Body of pancreas (tissue), 4 donors: ENCODE data around the gene PRDM7. TPM values are rescaled to one million over a fixed set of nuclear protein-coding genes. Genes with fewer than 3 reads are reported as not detected.
"Not testable (repeated sequence)": the region's sequence is repeated elsewhere in the genome, so short reads cannot be mapped to it uniquely, and the experiment has no call there.

Source experiments
- ATAC-seq: fragments of 150-250 bp; one replicate; pipeline ENCODE4 v1.9.1; 2016
- DNase-seq, 4 donors: peaks; one replicate each; pipeline ENCODE4 v3.0.0-alpha.2; 2019
- H3K27ac ChIP-seq, 4 donors: fragments of 200-600 bp; sonication (generic); 1 replicate in 3 of 4; 2 replicates in 1 of 4; pipeline versions ENCODE4 v1.5.1 to v1.6.1; 2016 to 2019; ENCODE audit warnings: mild to moderate bottlenecking in 1 of 4, mixed read lengths in 1 of 4, moderate library complexity in 1 of 4
- H3K27me3 ChIP-seq, 2 donors: fragments of 200-600 bp; sonication (generic); one replicate each; pipeline ENCODE4 v1.6.0; 2016; ENCODE audit warnings: mild to moderate bottlenecking in 1 of 2
- H3K36me3 ChIP-seq, 2 donors: fragments of 200-600 bp; sonication (generic); replicated peaks in 1 of 2; 2 replicates each; pipeline ENCODE4 v1.5.1; 2016; ENCODE audit warnings: low read depth in 2 of 2; ENCODE audit not compliant: insufficient read depth in 1 of 2
- H3K4me1 ChIP-seq: fragments of 200-600 bp; sonication (generic); one replicate; pipeline ENCODE4 v1.6.0; 2016
- H3K4me3 ChIP-seq, 2 donors: fragments of 200-600 bp; sonication (generic); 1 replicate in 1 of 2; 2 replicates in 1 of 2; pipeline ENCODE4 v1.5.1; 2016 to 2019
- H3K9me3 ChIP-seq, 3 donors: fragments of 200-600 bp; sonication (generic); 1 replicate in 2 of 3; 2 replicates in 1 of 3; pipeline ENCODE4 v1.5.1; 2016
- POLR2A ChIP-seq, 3 donors: fragments of 450-650 bp; IDR thresholded peaks; one replicate each; pipeline ENCODE4 v1.6.1; 2016; ENCODE audit warnings: antibody characterized with exemption in 3 of 3, mild to moderate bottlenecking in 2 of 3
- WGBS, 2 donors: methylation state at CpG; one replicate each; pipeline ENCODE4 v1.1.5; 2017; 5-methylcytosine and 5-hydroxymethylcytosine counted together
- intact Hi-C: fragments of 100-400 bp; cut with DNase I; formaldehyde crosslinking; loops from one replicate; pipeline ENCODE4 v1.15.1; 2023
- total RNA-seq, 2 donors: library from RNA; depleted of rRNA; stranded (reverse); fragments of >200 nt; gene quantifications; one replicate each; pipeline ENCODE4 v1.1.0, GENCODE V29; 2016
- TF ChIP-seq, protein P1 (sequence below), 7 experiments: fragments of 450-650 bp in 4 of 7; fragments of 200-600 bp in 3 of 7; sonication (generic) in 3 of 7; IDR thresholded peaks; one replicate each; pipeline ENCODE4 v1.5.1; 2016 to 2019; ENCODE audit warnings: antibody characterized with exemption in 7 of 7

The PRDM7 gene
- total RNA-seq, 2 donors from 2014 or later: not detected

DNA sequence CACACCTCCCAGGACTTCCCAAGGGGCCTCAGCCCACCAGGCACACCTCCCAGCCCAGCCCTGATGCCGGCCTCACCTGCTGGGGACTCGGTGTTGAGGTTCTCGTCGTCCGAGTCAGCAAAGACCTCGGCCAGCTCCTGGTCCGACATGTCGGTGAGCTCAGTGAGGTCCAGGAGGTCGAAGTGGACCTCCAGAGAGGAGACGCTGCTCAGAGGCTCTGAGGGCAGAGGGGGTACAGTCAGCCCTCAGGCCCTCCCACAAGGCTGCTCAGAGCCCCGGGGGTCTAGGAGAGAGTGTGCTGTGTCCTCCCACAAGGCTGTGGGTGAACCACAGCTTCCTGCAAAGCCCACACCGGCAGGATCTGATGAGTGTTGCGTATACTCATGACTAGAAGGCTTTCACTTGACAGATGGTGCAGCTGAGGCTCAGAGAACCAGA, 68.4 kb downstream of the PRDM7 start:
- Histone ChIP-seq H3K4me3 (no peak overlapping the region), H3K36me3 (no peaks in the 10 kb centered on the region), H3K27me3 (no peaks in the 10 kb centered on the region), H3K27ac (no peak overlapping the region), H3K4me1 (no peaks in the 10 kb centered on the region), H3K9me3 (no peaks in the 10 kb centered on the region)
- TF ChIP-seq, protein P1, sequence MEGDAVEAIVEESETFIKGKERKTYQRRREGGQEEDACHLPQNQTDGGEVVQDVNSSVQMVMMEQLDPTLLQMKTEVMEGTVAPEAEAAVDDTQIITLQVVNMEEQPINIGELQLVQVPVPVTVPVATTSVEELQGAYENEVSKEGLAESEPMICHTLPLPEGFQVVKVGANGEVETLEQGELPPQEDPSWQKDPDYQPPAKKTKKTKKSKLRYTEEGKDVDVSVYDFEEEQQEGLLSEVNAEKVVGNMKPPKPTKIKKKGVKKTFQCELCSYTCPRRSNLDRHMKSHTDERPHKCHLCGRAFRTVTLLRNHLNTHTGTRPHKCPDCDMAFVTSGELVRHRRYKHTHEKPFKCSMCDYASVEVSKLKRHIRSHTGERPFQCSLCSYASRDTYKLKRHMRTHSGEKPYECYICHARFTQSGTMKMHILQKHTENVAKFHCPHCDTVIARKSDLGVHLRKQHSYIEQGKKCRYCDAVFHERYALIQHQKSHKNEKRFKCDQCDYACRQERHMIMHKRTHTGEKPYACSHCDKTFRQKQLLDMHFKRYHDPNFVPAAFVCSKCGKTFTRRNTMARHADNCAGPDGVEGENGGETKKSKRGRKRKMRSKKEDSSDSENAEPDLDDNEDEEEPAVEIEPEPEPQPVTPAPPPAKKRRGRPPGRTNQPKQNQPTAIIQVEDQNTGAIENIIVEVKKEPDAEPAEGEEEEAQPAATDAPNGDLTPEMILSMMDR (IDR thresholded peaks at IDR 0.05): no peak
- TF ChIP-seq POLR2A (IDR thresholded peaks at IDR 0.05): no peak
- 79 to 100% methylated on average over 2 to 13 of the region's 13 CpGs for WGBS, 2 donors
- DNase-seq (no peak), ATAC-seq (no peak)
- intact Hi-C loops: no loop called here

DNA sequence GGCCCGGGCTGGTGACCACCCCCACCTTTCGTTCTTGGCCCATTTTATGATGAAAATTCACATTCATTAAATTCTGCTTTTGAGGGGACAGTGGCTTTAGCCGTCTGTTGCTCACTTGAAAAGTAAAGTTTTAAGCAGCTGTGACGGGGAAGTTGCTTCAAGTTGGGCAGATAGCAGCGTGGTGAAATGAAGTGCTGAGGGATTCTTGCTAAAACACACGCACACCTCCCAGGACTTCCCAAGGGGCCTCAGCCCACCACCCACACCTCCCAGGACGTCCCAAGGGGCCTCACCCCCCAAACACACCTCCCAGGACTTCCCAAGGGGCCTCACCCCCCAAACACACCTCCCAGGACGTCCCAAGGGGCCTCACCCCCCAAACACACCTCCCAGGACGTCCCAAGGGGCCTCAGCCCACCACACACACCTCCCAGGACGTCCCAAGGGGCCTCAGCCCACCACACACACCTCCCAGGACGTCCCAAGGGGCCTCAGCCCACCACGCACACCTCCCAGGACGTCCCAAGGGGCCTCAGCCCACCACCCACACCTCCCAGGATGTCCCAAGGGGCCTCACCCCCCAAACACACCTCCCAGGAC, 69.4 kb downstream of the PRDM7 start:
- intact Hi-C loops, H3K4me1 ChIP-seq, H3K27me3 ChIP-seq, H3K27ac ChIP-seq, H3K4me3 ChIP-seq, H3K9me3 ChIP-seq, H3K36me3 ChIP-seq, DNase-seq, ATAC-seq: not testable (repeated sequence)
- WGBS, 2 donors: 76% methylated on average over 11 to 13 of the region's 13 CpGs

DNA sequence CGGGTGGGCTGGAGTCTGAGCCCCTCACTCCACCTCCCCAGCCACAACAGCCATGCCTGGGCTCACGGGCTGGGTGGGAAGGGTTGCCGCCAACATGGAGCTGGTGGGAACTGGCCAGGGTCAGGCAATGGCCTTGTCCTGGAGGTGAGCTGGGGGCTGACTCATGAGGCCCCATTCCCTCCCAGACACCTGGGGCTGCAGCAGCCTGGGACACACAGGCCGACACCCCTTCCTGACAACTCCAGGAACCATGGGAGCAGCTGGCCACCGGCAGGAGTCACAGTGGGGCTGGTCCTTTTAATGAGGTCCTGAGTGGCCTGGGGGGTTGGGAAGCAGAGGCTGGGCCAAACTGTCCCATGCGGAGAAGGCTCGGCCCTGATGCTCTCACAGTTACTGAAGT, 70.1 kb downstream of the PRDM7 start:
- no peak for TF ChIP-seq POLR2A (IDR thresholded peaks at IDR 0.05)
- TF ChIP-seq, protein P1 (IDR thresholded peaks at IDR 0.05): no peak
- H3K36me3 ChIP-seq: no peaks in the 10 kb centered on the region
- DNase-seq: no peak
- ATAC-seq: no peak
- intact Hi-C loops: no loop called here
- no peaks in the 10 kb centered on the region for H3K4me1 ChIP-seq
- WGBS, 2 donors: 81 to 82% methylated on average over 2 to 7 of the region's 7 CpGs
- H3K27ac ChIP-seq: no peak overlapping the region
- no peaks in the 10 kb centered on the region for H3K27me3 ChIP-seq
- H3K9me3 ChIP-seq: no peaks in the 10 kb centered on the region
- no peak overlapping the region for H3K4me3 ChIP-seq

Other genes with a start within 250 kb of the PRDM7 start
- gene SPIRE2, start 248.9 kb downstream of the PRDM7 start, total RNA-seq: 1 to 10 TPM; 7.3 to 7.6 TPM
- gene TCF25, start 203.7 kb downstream of the PRDM7 start, total RNA-seq: 100 to 1,000 TPM in 1 of 2 donors, 10 to 100 TPM in 1; 74.2 to 258 TPM
- gene MC1R, start 158.5 kb downstream of the PRDM7 start, total RNA-seq: 1 to 10 TPM; 3.6 TPM
- 1 to 10 TPM in 1 of 2 donors, not detected in 1; 2.9 TPM for gene TUBB3, start 154.0 kb downstream of the PRDM7 start, total RNA-seq
- gene DEF8, start 128.6 kb downstream of the PRDM7 start, total RNA-seq: 10 to 100 TPM; 51.6 to 80.8 TPM
- 10 to 100 TPM; 10.9 to 14.8 TPM for gene DBNDD1, start 57.9 kb downstream of the PRDM7 start, total RNA-seq